Upper lobe of left lung (tissue), 4 donors: ENCODE results near the gene HEATR1.

Experiments
- EP300 ChIP-seq, 4 donors: sonication (generic); formaldehyde crosslinking; IDR thresholded peaks; one replicate each; pipeline ENCODE4 v1.5.1; 2017; ENCODE audit warnings: antibody characterized with exemption in 4 of 4, control low read depth in 2 of 4
- POLR2A ChIP-seq, 4 donors: fragments of 450-650 bp; IDR thresholded peaks; one replicate each; pipeline ENCODE4 v1.5.1; 2016 to 2017; ENCODE audit warnings: antibody characterized with exemption in 4 of 4, mild to moderate bottlenecking in 2 of 4
- POLR2AphosphoS5 ChIP-seq, 2 donors: sonication (generic); formaldehyde crosslinking; IDR thresholded peaks; one replicate each; pipeline ENCODE4 v1.5.1; 2017; ENCODE audit warnings: antibody characterized with exemption in 2 of 2
- TF ChIP-seq, protein P1 (sequence below), 6 experiments: fragments of 450-650 bp in 4 of 6; fragments of 200-600 bp in 2 of 6; sonication (generic) in 2 of 6; IDR thresholded peaks; one replicate each; pipeline ENCODE4 v1.5.1; 2016 to 2019; ENCODE audit warnings: antibody characterized with exemption in 6 of 6

DNA sequence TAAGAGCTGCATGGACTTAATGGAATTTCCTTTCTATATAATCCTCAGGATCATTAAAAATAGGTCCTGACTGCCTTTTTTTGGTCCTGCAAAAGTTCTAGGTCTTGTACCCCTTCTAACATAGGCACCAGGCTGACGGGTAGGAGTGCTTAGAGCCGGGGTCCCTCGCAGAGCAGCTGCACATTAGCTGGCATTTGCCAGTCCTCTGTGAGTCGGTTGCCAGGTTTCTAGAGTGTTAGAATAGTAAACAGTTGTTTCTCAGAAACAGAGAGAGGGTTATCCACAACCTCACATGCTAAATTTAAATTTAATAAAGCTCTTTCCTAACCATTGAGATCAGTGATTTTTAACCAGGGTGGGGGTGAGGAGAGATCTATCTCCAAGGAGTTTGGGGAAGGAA, 35.4 kb upstream of the HEATR1 start:
- TF ChIP-seq, protein P1, sequence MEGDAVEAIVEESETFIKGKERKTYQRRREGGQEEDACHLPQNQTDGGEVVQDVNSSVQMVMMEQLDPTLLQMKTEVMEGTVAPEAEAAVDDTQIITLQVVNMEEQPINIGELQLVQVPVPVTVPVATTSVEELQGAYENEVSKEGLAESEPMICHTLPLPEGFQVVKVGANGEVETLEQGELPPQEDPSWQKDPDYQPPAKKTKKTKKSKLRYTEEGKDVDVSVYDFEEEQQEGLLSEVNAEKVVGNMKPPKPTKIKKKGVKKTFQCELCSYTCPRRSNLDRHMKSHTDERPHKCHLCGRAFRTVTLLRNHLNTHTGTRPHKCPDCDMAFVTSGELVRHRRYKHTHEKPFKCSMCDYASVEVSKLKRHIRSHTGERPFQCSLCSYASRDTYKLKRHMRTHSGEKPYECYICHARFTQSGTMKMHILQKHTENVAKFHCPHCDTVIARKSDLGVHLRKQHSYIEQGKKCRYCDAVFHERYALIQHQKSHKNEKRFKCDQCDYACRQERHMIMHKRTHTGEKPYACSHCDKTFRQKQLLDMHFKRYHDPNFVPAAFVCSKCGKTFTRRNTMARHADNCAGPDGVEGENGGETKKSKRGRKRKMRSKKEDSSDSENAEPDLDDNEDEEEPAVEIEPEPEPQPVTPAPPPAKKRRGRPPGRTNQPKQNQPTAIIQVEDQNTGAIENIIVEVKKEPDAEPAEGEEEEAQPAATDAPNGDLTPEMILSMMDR (IDR thresholded peaks at IDR 0.05) = no peak
- TF ChIP-seq POLR2AphosphoS5 (IDR thresholded peaks at IDR 0.05) (no peak), POLR2A (IDR thresholded peaks at IDR 0.05) (no peak), EP300 (IDR thresholded peaks at IDR 0.05) (no peak)
